ENCODE results near the gene SMIM20.
"Not testable (repeated sequence)": the region's sequence is repeated elsewhere in the genome, so short reads cannot be mapped to it uniquely, and the experiment has no call there.

The SMIM20 gene

GRCh38 chr4:25890571-25891485 lies 23.2 kb upstream of the SMIM20 start:
- no peak for DNase-seq (ENCODE audit: low read depth)

DNA sequence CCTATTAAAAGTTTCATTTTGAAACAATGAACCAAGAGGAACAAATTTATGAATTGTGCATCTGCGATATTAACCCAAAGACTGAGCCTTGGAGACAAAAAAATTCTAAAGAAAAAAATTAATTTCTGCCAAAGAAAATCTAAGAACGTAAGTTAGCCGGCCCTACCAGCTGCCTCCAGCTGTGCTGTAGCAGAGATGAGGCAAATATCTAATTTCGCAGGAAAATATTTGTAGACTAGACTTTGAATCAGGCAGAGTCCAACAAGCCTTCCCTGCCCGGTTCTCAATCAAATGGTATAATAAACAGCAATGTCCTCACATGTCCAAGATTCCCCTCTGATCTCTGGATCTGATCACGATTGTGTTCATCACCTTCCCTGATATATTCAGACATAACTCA lies 21.2 kb upstream of the SMIM20 start:
- DNase-seq (ENCODE audit: low read depth) = no peak

DNA sequence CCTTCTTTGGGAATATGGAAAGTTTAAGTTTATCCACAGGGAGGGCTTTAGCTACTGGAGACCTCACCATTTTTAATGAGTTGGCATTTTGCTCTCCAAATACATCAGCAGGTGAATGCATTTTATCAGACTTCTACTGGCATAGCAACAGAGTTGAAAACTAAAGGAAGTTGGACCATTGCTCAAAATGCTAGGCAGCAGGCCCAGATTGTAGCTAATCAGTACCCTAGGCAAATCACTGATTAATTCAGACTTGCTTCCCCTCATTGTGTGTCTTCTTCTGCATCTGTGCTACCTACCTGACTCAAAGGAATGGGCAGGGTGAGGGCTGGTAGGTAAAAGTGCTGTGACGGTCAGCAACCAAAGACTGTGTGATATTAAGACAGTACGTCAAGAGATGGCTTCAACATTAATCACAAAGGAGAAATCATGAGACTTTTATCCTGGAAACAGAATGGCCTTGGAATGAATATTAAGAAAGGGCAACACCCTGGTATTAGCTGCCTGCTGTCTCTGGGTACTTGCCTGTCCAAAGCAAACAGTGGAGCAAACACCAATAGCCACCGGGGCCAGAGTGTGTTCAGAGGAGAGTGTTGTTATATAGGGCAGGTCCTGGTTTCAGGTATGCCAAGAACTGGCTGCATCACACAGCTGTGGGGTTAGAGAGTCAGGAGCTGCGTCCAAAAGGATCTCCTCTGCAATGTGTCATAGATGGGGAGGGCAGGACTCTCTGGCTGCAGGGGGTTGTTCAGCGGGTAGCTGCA lies 17.1 kb upstream of the SMIM20 start:
- no peak for DNase-seq (ENCODE audit: low read depth)

DNA sequence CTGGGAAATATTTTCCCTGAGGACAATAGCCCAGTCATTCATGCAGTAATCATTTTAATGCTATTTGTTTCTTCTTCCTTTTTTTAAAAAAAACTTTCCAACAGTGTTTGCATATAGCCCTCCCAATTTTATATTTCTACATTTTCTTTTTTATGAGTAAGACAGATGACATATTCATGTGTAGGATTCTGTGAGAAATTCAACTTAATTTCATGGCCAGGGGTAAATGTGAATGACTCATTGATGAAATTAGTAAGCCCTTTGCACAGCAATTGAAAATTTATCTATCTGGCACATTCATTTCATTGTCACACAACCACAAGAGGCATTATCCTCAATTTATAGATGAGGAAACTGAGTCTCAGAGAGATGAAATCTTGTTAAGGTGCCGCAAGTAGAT lies 13.7 kb upstream of the SMIM20 start:
- DNase-seq (ENCODE audit: low read depth) = peak; percentile 61

DNA sequence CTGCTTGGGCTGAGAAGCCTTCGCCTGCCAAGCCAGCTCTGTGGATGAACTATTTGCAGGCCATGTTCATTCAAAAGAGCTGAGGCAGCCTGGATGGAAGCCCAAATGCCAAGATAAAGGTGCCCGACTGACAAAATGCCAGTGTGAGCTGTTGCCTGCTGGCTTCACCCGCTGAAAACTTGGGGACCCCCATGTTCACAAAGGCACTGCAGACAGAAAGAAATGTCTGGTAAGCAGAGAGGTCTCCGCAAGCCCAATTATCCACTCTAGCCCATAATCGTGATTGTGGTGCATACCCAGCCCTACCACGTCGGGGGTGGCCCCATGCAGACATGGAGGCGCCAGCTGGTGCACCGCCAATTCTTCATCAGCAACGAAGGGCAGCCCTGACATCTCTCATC lies 13.0 kb upstream of the SMIM20 start:
- no peak for DNase-seq (ENCODE audit: low read depth)

DNA sequence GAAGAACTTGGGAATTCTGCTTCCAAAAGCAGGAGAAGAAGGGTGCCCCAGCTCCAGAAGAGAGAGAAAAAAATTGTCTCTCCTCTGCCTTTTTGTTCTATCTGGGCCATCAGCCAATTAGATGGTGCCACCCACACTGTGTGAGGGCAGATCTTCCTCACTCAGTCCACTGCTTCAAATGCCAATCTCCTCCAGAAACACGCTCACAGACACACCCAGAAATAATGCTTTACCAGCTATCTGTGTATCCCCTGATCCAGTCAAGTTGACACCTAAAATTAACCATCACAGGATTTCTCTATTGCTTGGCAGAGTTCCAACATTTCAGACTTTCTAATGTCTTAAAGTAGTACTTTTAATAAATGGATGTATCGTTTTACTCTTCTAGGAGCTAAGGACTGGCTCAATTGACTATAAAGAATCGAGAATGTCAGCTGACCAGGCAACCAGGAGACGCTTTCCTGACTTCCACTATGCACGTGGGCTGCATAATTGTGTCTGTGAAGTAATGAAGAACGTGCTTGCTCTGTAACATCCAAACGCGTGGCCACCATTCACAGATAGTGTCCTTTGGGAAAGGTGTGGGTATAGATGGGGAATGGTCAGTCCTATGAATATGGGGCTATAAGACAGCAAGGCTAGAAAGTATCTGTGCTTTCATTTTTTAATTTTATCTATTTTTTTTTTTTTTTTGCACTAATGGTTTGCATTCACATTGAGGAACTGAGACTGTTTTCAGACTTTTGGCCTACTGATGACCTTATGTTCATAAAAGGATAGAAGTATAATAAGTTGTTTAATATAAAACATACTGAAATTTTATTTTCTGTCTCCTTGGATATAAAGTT lies 9.9 kb upstream of the SMIM20 start:
- DNase-seq (ENCODE audit: low read depth) = peak; percentile 13

DNA sequence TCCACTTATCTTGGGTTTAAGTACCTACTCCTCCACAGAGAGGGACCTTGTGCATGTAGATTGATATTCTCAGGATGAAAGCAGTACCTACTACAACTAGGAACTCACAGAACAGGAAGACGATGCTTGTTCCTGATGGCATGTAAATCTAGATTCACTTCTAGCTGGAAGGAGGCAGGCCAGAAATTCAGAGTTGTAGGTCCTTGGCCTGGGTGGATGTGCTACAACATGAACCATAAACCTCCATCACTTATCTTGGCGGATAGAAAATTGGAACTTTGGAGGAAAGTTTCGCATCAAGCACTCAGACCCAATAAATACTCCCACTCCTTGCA lies 9.3 kb upstream of the SMIM20 start:
- DNase-seq (ENCODE audit: low read depth) = no peak

- DNase-seq (ENCODE audit: low read depth) = no peak
Measured at GRCh38 chr4:25905371-25905770, 8.6 kb upstream of the SMIM20 start.

DNA sequence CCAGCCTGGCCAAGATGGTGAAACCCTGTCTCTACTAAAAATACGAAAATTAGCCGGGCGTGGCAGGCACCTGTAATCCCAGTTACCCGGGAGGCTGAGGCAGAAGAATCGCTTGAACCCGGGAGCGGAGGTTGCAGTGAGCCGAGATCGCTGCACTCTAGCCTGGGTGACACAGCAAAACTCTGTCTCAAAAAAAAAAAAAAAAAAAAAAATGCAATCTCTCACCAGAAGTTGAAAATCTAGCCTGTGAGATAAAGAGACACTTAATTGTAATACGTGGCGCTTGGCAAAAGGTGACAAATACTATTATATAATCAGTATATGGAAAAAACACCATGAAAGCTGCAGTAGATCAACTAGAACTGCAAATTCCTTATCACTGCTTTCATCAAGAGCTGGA lies 7.9 kb upstream of the SMIM20 start:
- DNase-seq (ENCODE audit: low read depth) = not testable (repeated sequence)

DNA sequence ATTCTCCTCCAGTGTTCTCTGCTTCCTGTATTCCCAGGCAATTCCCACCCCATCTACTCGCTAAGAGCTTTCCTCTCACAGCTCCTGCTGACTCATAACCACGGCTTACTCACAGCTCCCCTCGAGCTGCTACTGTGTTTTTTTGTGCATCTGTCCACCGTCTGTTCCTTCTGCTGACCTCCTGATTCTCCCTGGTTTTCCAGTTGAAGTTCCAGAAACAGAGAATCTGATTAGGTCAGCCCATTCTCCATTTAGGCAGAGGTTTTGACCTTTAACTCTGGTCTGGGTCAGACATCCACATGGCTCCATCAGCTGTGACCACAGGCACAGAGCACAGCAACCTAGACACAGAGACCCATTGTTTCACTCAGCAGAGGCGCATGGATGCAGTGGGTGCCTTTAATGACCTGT lies 5.5 kb upstream of the SMIM20 start:
- DNase-seq (ENCODE audit: low read depth) = peak; percentile 98

DNA sequence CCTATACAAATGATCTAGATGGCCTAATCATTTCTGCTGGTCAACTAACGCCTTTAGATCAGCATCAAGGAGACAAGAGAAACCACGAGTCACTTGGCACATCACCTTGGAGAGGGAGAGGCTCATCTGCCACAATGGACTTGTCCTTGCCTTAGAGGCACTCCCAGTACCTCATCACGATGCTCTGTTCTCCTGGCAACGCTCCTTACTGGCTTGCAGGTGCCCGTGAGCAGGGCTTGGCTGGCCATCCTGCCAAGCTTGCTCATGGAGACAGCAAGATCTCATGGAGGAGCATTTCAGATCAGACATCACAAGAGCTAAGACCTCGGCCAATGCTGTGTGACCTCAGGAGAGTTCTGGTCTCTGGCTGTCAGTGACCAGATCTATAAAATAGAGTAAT lies 2.7 kb upstream of the SMIM20 start:
- DNase-seq (ENCODE audit: low read depth) = no peak

DNA sequence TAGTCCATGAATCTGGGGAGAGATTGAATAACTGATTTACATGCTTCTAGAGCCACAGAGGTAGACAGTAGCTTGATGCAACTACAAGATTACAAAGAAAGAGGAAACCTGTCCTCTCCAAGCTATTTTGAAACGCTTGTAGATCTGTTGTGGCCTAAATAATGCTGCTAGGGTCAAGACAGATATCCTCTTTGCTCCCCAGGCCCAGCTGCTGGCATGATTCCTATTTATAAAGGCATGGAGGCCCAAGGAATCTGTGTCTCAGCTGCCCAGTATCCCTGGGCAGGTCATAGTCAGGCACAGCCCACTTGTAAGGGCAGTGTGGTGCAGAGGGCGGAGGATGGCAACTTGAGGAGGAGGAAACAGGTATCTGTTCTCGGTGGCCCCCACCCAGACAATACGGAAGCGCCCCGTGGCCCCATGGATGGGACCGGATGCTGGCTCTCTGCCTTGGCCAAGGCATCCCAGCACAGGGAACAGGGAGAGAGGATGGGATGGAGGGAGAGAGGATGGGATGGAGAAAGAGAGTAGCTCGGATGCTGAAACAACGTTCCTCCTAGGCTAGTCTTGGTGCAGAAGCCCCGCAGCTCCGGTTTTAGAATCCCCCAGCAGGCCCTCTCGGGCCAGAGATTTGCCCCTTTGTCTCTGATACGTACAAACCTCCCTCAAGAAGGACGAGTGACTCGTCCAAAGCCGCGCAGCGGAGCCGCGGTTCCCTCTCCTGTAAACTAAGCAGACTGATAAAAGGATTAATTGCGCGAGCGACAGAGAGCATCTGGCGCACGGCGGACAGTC lies 767 bp upstream of the SMIM20 start:
- no peak for DNase-seq (ENCODE audit: low read depth)

DNA sequence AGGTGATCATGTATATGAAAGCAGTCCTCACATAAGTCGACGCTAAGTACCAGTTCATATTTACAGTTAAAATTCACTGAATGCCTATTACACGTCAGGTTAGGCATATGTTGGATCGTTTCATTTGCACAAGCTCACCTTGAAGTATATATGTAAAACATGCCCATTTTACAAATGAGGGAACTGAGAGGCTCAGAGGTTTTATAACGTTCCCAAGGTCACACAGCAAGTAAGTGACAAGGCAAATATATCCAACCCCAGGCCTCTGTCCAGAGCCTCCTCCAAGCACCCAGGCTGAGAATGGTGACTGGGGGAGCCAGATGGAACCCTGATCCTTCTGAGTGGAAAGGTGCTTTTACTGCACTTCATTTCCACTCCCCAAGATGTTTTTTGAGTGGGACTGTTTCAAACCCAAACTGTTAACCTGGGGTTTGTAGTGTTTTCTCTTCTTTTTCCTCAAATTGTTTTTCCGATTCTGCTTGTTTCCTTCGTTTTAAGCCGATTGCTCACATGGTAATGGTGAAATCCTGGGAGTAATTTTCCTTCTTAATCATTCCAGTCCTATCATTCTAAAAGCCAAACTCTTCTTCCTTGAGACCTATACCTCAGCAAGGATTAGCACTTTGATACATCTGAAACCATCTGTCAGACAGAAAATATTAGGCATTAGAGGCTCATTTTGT lies 791 bp downstream of the SMIM20 start:
- DNase-seq (ENCODE audit: low read depth) = no peak

DNA sequence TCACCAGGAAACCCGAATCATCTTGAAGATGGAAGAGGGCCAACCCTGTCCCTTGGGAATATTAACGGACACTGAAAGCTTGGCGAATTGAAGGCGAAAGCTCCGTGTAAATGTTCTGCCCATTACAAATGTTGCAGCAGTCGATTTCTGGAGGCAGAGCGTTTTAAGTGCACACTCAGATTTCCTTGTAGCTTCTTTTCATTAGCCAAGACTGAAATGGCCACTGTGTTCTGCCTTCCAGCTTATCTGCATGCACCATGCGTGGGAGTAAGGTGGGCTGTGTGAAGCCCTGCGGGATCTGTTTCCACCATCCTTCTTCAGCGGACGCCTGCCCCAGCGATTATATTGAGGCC lies 1.3 kb downstream of the SMIM20 start:
- DNase-seq (ENCODE audit: low read depth) = no peak

- no peak for DNase-seq (ENCODE audit: low read depth)
Measured at GRCh38 chr4:25916870-25917269, 2.9 kb downstream of the SMIM20 start.

GRCh38 chr4:25919676-25920075 lies 5.7 kb downstream of the SMIM20 start:
- no peak for DNase-seq (ENCODE audit: low read depth)

GRCh38 chr4:25921922-25922321 lies 7.9 kb downstream of the SMIM20 start:
- no peak for DNase-seq (ENCODE audit: low read depth)

DNA sequence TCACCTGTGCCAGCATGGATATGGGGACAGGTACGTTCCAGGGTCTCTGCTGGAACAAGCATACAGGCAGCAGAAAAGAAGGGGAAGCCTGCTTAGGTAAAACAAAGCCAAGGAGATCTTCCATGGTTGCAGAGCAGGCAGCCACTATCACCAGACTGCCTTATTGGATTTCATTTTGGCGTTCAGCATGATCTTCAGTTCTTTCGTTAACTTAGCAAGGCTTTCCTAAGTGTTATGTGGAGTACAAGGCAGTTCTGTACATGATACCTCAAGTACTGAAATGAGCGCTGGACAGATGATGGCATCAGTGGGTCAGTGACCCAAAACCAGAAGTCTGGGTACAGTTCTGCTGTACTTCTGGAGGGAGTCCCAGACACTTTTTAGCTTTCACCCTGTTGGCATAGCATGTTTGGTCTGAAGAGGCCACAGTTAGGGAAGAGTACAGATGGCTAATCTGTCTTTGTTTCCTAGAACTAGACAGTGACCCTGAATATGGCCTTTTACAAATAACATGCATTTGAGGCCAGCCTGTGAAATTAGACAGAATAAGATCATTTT lies 8.9 kb downstream of the SMIM20 start:
- DNase-seq (ENCODE audit: low read depth) = no peak

GRCh38 chr4:25923745-25924144 lies 9.7 kb downstream of the SMIM20 start:
- no peak for DNase-seq (ENCODE audit: low read depth)

GRCh38 chr4:25925486-25926201 lies 11.6 kb downstream of the SMIM20 start:
- DNase-seq (ENCODE audit: low read depth) = peak; percentile 52
